ENCODE results near the gene TOPORS. TPM values are rescaled to one million over a fixed set of nuclear protein-coding genes. Genes with fewer than 3 reads are reported as not detected.
"Not testable (repeated sequence)": the region's sequence is repeated elsewhere in the genome, so short reads cannot be mapped to it uniquely, and the experiment has no call there.

The TOPORS gene
- total RNA-seq: 10 to 100 TPM; 18.1 to 21.5 (median 18.3) TPM

DNA sequence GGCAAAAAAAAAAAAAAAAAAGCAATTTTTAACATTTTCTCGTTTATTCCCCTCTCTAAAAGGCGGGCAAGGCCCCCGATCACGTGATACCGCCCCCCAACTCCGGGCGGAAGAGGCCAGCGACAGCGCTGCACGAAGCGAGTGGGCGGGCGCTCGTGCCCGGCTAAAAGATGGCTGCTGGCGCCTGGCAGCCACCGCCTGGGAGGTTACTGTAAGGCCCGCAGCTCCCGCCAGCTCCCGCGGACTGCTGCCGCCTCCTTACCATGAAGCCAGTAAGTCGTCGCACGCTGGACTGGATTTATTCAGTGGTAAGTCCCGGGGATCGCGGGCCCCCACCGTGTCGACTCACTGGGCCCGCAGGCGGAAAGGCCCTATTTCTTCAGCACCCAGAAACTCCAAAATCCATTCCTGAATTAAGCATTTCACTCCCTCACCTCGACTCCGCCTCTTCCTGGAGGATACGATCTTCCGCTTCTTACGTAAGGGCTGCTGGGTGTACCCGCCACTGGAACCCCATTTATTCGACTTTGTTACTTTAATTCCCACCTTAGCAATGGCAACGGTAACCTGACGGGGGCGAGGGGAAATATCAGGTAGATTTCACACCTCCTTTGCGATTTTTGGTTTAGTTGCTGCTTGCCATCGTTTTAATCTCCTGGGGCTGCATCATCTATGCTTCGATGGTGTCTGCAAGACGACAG lies at the start of gene TOPORS, which contains the start of gene SMIM27:
TSS of gene TOPORS (minus strand) at position 415 of the 701 bp plus-strand sequence. CDS start at position 265, 150 bp downstream.
TSS of gene SMIM27 (plus strand) at position 156 of the 701 bp plus-strand sequence. CDS start at position 264, 108 bp downstream.
- 0% methylated on average over 45 to 46 of the region's 46 CpGs for WGBS, 2 donors
- no peak for TF ChIP-seq POLR2A (IDR thresholded peaks at IDR 0.05)
- TF ChIP-seq, protein P1, sequence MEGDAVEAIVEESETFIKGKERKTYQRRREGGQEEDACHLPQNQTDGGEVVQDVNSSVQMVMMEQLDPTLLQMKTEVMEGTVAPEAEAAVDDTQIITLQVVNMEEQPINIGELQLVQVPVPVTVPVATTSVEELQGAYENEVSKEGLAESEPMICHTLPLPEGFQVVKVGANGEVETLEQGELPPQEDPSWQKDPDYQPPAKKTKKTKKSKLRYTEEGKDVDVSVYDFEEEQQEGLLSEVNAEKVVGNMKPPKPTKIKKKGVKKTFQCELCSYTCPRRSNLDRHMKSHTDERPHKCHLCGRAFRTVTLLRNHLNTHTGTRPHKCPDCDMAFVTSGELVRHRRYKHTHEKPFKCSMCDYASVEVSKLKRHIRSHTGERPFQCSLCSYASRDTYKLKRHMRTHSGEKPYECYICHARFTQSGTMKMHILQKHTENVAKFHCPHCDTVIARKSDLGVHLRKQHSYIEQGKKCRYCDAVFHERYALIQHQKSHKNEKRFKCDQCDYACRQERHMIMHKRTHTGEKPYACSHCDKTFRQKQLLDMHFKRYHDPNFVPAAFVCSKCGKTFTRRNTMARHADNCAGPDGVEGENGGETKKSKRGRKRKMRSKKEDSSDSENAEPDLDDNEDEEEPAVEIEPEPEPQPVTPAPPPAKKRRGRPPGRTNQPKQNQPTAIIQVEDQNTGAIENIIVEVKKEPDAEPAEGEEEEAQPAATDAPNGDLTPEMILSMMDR (IDR thresholded peaks at IDR 0.05): no peak
- DNase-seq (ENCODE audit: low spot score in 2 of 2): peak; percentile 83 to 98
- intact Hi-C loops (cut with DNase I; ENCODE audit: low total_unique reads): no loop called here
- peak within 1 kb of the TSS; percentile 66 for H3K4me3 ChIP-seq (ENCODE audit: low read depth, poor library complexity, severe bottlenecking)

DNA sequence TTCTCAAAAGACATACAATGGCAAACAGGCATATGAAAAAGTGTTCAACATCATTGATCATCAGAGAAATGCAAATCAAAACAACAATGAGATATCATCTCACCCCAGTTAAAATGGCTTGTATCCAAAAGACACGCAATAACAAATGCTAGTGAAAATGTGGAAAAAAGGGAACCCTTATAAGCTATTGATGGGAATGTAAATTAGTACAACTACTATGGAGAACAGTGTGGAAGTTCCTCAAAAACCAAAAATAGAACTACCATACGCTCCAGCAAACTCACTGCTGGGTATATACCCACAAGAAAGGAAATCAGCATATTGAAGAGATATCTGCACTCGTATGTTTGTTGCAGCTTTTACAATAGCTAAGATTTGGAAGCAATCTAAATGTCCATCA lies 46.6 kb upstream of the TOPORS start:
- DNase-seq (ENCODE audit: low spot score in 2 of 2); intact Hi-C loops (cut with DNase I; ENCODE audit: low total_unique reads); H3K4me3 ChIP-seq (ENCODE audit: low read depth, poor library complexity, severe bottlenecking): not testable (repeated sequence)
- WGBS, 2 donors: 57 to 58% methylated on average over 3 of the region's 3 CpGs

DNA sequence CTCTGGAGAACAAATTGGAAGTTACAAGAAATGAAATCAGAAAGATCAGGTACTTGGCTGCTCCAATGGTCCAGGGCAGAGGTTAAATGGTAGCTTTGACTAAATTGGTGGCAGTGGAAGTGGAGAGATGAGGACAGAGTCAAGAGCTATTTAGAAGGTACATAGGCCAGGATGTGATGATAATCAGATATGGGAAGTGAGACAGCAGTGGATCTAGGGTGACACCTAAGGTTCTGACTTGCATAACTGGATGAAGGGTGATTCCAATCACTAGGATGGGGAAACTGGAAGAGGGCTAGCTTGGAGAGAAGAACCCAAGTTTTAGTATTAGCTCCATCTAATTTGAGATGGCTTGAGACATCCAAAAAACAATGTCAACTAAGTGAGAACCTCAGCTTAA lies 44.5 kb upstream of the TOPORS start:
- TF ChIP-seq, protein P1 (IDR thresholded peaks at IDR 0.05): no peak
- no peak for TF ChIP-seq POLR2A (IDR thresholded peaks at IDR 0.05)
- DNase-seq (ENCODE audit: low spot score in 2 of 2): no peak
- no peak overlapping the region for H3K4me3 ChIP-seq (ENCODE audit: low read depth, poor library complexity, severe bottlenecking)
- intact Hi-C loops (cut with DNase I; ENCODE audit: low total_unique reads): no loop called here

DNA sequence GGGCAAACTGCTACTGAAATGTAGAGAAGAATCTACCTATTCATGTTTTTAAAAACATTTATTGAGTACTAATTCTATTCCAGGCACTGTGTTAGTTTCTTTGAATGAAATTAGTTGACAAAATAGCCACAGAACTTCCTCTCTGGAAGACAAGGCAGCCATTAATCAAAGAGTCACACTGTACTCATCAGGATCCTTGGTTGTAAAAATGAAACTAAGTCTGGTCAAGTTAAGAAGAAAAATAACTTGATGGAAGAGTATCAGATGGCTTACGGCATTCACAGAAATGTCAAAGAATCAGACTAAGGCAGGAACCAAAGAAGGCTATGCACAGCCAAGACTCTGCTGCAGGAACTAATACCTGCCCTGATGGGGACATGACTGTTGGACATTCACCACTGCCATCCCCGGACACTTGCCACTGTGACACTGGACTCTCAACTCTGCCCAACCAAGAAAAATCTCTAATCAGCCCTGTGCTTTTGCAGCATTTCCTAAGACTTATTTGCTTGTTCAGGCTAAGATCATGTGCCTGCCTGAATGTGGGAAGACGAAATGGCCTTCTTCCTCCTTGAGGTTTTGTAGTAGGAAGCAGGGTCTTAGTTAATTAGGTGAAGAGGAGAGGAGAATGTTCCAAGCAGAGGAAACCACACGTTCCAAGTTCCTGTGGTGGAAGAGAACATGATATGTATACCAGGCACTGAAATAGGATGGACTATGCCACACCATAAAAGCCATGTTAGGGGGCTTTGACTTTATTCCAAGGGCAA lies 43.9 kb upstream of the TOPORS start:
- TF ChIP-seq, protein P1 (IDR thresholded peaks at IDR 0.05): no peak
- no peak for TF ChIP-seq POLR2A (IDR thresholded peaks at IDR 0.05)
- DNase-seq (ENCODE audit: low spot score in 2 of 2): no peak
- whole genome bisulfite sequencing, 2 donors: 64 to 72% methylated on average over 4 of the region's 4 CpGs
- intact Hi-C loops (cut with DNase I; ENCODE audit: low total_unique reads): no loop called here
- no peak overlapping the region for H3K4me3 ChIP-seq (ENCODE audit: low read depth, poor library complexity, severe bottlenecking)

DNA sequence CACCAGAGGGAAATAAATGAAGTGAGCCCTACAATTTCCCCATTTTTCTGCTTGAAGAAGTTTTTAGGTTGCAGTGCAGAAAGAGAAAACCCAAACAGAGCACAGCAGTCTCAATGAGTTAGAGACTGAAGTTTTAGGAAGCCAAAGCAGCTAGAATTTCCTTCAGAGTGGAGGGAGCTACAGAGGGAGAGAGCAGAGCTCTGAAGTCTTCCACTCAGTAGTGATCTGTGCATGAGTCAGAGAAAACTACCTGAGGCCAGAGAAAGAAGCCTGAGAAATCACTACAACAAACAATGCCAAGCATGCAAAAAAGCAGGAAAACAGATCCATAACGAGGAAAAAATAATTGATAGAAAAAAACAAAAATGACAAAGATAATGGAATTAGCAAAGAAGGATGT lies 38.5 kb upstream of the TOPORS start:
- DNase-seq (ENCODE audit: low spot score in 2 of 2): no peak
- TF ChIP-seq POLR2A (IDR thresholded peaks at IDR 0.05): no peak
- TF ChIP-seq, protein P1 (IDR thresholded peaks at IDR 0.05): no peak
- no peak overlapping the region for H3K4me3 ChIP-seq (ENCODE audit: low read depth, poor library complexity, severe bottlenecking)
- intact Hi-C loops (cut with DNase I; ENCODE audit: low total_unique reads): no loop called here
- 49 to 59% methylated on average over 1 of the region's 1 CpG for WGBS, 2 donors

DNA sequence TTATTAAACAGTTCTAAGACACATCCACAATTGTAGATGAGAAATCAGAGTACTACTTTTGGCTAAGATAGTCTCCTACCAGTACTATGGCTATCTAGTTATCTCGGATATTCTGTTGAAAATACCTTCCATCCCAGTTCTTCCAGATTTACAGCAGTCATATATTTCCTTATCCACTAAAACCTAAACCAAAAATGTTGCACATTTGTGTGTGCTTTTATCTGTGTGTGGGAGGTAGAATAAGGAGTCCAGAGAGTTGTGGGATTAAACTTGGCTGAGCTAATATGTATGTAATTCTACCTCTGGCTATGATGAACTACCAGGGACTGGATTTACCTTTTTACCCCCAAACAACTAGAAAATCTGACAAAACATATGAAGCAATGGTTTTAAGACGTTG lies 38.1 kb upstream of the TOPORS start:
- WGBS, 2 donors: 55 to 71% methylated on average over 2 of the region's 2 CpGs
- TF ChIP-seq, protein P1 (IDR thresholded peaks at IDR 0.05): no peak
- TF ChIP-seq POLR2A (IDR thresholded peaks at IDR 0.05): no peak
- no peak overlapping the region for H3K4me3 ChIP-seq (ENCODE audit: low read depth, poor library complexity, severe bottlenecking)
- no peak for DNase-seq (ENCODE audit: low spot score in 2 of 2)
- intact Hi-C loops (cut with DNase I; ENCODE audit: low total_unique reads): no loop called here
